RWPE2 (cell line): ENCODE data around the gene UTS2R.

Experiments used
- ATAC-seq: fragments of 200-7000 bp; cut with Tn5 transposase; 3 replicates; pipeline ENCODE4 v1.9.1; 2021; ENCODE audit warnings: low read depth
- DNase-seq: peaks from one replicate; pipeline ENCODE4 v3.0.0-alpha.2; 2020; ENCODE audit warnings: low spot score
- H3K27ac ChIP-seq: fragments of 450-650 bp; 2 replicates; pipeline ENCODE4 v1.5.1; 2017; ENCODE audit warnings: mild to moderate bottlenecking; ENCODE audit not compliant: poor library complexity, severe bottlenecking
- H3K27me3 ChIP-seq: fragments of 250-450 bp; sonication (Bioruptor Pico); 2 replicates; pipeline ENCODE4 v1.5.1; 2021; ENCODE audit warnings: mild to moderate bottlenecking, moderate library complexity; ENCODE audit not compliant: insufficient read depth, poor library complexity, severe bottlenecking
- H3K36me3 ChIP-seq: fragments of 250-450 bp; sonication (Bioruptor Pico); 2 replicates; pipeline ENCODE4 v1.5.1; 2020; ENCODE audit warnings: low read depth, mild to moderate bottlenecking, moderate library complexity
- H3K4me1 ChIP-seq: fragments of 250-450 bp; sonication (Bioruptor Pico); 2 replicates; pipeline ENCODE4 v1.5.1; 2021; ENCODE audit warnings: mild to moderate bottlenecking, moderate library complexity; ENCODE audit not compliant: insufficient read depth, poor library complexity, severe bottlenecking
- H3K4me3 ChIP-seq: fragments of 250-450 bp; sonication (Bioruptor Pico); 2 replicates; pipeline ENCODE4 v1.5.1; 2021; ENCODE audit warnings: mild to moderate bottlenecking, moderate library complexity; ENCODE audit not compliant: severe bottlenecking
- H3K9me3 ChIP-seq: fragments of 250-450 bp; sonication (Bioruptor Pico); 2 replicates; pipeline ENCODE4 v1.5.1; 2021; ENCODE audit warnings: mild to moderate bottlenecking, moderate library complexity; ENCODE audit not compliant: severe bottlenecking
- TF ChIP-seq, protein P1 (sequence below): fragments of 450-650 bp; IDR thresholded peaks from one replicate; pipeline ENCODE4 v1.5.1; 2017; ENCODE audit warnings: mild to moderate bottlenecking, moderate library complexity; ENCODE audit not compliant: poor library complexity, severe bottlenecking

Gene UTS2R

DNA sequence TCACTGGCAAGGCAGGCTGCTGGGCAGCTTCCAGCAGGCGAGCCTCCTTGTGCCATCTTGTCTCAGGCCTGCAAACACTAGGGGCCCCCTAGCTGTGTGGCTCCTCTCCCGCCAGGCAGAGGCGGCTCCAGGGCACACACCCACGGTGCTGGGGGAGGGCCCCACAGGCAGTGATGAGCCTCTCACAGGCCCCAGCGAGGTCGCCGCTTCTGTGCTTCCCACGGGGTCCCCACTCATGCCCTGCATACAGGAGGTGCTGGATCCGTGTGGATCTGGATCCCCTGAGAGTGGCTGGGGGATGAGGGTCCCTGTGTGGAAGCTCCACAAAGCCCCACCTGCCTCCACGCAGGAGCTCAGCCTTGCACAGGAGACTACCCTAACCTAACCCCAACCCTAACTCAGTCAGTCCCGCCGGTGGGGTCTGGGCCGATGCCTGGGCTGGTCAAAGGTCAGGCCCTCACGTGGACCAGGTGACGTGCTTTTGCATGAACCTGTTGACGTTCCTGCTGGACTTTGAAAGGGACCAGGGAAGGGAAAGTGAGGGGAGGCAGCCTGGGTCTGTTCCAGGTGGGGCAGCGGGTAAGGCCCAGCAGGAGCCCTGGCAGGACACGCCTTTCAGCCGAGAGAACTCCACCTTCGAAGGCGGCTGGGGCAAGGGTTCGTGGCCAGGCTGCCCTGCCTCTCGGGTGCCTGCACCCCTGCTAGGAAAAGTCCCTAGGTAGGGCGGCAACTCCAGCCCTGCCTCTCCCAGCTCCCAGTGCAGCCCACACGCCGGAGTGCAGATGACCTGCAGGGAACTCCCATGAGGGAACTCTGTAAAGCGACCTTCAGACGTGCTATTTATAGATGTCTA is 43.2 kb upstream of the UTS2R start:
- Histone ChIP-seq H3K27me3 (no peaks in the 10 kb centered on the region), H3K36me3 (no peaks in the 10 kb centered on the region), H3K4me3 (no peak overlapping the region), H3K9me3 (no peaks in the 10 kb centered on the region), H3K4me1 (peaks cover 28% of the 10 kb centered on the region), H3K27ac (no peak overlapping the region)
- peak; percentile 66 for DNase-seq
- TF ChIP-seq, protein P1, sequence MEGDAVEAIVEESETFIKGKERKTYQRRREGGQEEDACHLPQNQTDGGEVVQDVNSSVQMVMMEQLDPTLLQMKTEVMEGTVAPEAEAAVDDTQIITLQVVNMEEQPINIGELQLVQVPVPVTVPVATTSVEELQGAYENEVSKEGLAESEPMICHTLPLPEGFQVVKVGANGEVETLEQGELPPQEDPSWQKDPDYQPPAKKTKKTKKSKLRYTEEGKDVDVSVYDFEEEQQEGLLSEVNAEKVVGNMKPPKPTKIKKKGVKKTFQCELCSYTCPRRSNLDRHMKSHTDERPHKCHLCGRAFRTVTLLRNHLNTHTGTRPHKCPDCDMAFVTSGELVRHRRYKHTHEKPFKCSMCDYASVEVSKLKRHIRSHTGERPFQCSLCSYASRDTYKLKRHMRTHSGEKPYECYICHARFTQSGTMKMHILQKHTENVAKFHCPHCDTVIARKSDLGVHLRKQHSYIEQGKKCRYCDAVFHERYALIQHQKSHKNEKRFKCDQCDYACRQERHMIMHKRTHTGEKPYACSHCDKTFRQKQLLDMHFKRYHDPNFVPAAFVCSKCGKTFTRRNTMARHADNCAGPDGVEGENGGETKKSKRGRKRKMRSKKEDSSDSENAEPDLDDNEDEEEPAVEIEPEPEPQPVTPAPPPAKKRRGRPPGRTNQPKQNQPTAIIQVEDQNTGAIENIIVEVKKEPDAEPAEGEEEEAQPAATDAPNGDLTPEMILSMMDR, result no peak
- ATAC-seq, result no peak

DNA sequence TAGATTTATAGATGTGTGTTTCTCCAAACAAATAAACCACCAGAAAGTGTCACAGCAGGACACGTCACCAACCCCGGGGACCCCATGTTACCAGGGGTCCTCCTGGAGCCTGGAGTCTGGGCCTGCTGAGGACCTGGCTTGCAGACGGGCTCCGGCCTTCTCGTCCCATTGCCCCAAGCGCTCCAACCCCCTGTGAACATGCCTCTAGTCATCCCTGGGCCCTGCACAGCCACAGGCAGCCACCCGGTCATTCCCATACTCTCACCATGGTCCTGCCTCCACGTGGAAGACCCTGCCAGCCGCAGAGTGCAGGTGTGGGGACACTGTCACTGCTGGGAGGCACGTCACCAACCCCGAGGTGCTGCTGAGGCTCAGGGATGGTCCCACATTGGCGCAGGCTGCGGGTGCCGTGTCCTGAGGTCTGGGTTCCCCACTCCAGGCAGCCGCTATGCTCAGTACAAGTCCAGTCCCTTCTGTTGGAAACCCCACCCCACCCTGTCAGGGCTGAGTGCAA is 42.5 kb upstream of the UTS2R start:
- ATAC-seq, result no peak
- H3K27me3 ChIP-seq, result no peaks in the 10 kb centered on the region
- H3K36me3 ChIP-seq, result no peaks in the 10 kb centered on the region
- TF ChIP-seq, protein P1, result no peak
- peak; percentile 70 for DNase-seq
- H3K27ac ChIP-seq, result no peak overlapping the region
- no peaks in the 10 kb centered on the region for H3K9me3 ChIP-seq
- H3K4me3 ChIP-seq, result no peak overlapping the region
- peaks cover 29% of the 10 kb centered on the region for H3K4me1 ChIP-seq

DNA sequence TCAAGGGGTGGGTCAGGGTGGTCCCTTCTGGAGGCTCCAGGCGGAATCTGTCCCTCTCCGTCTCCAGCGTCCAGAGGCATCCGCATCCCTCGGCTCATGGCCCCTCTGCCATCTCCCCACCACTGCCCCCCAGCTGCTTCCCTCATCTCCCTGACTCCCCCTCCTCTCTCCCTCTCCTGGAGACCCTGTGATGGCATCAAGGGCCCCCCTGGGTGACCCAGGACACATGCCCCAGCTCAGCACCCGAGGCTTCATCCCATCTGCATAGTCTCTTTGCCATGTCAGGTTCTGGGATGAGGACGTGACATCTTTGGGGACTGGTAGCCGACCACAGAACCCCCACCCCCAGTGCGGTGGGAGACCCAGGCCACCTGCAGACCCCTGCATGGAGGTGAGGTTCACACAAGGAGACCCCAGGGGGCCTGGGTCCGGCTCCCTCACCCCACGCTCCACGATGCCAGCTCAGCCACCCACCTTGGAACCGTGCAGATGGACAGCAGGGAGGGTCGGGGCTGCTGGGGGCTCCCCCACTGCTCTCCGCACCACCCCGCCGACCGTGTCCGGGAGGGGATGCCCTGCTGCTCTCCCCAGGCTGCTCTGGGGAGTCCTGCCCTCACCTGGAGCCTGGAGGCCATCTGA is 41.8 kb upstream of the UTS2R start:
- Histone ChIP-seq H3K9me3 (no peaks in the 10 kb centered on the region), H3K36me3 (no peaks in the 10 kb centered on the region), H3K27ac (peak overlapping the region; percentile 27), H3K4me3 (no peak overlapping the region), H3K4me1 (peaks cover 34% of the 10 kb centered on the region), H3K27me3 (no peaks in the 10 kb centered on the region)
- TF ChIP-seq, protein P1, result no peak
- ATAC-seq, result no peak
- peak; percentile 58 for DNase-seq

DNA sequence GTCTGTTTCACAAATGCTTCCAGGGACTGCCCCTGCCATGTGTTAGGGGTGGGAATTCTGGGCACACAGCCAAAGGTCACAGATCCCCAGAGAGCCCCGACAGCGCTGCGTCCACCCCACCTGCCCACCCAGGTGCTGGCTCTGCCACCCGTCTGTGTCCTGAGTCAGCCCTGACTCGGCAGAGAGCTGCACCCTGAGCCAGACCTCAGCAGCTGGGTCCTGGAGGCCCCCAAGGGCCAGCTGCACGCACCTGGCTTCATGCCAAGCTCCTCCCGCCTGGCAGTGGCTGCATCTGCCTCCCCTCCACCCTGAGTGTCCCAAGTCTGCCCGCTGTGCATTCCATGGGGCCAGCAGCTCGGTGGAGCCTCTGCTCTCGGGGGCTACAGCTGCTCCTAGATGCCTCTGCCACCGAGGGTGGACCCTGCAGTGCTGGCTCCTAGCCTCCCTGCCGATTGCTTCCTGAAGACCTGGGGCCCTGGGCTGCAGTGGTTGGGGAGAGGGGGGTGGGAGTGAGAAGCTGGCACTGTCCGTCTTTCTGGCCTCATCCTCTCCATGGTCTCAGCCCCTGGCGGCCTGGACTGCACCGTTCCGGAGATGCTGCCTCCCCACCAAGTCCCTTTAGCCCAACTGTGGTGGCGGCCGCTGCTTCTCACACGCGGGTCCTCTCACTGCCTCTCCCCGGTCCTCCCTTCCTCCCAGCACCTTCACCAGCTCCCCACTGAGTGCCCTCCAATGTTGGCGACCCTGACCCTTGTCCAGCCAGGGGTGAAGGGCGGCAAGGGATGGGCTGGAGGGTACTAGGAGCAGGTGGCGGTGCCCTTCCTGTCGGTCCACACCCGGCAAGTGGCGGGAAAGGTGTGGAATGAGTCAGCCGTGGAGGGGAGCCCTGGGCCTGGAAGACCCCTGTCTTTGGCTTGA is 41.0 kb upstream of the UTS2R start:
- peak; percentile 54 for ATAC-seq
- H3K4me1 ChIP-seq, result peaks cover 35% of the 10 kb centered on the region
- H3K27ac ChIP-seq, result peak overlapping the region; percentile 27
- no peaks in the 10 kb centered on the region for H3K9me3 ChIP-seq
- no peak overlapping the region for H3K4me3 ChIP-seq
- peak; percentile 88 for DNase-seq
- no peaks in the 10 kb centered on the region for H3K36me3 ChIP-seq
- H3K27me3 ChIP-seq, result no peaks in the 10 kb centered on the region
- TF ChIP-seq, protein P1, result no peak
